Astrocyte (in vitro differentiated cells and primary cell): Measurements from ENCODE around the gene TM2D3. TPM values are rescaled to one million over a fixed set of nuclear protein-coding genes. Genes with fewer than 3 reads are reported as not detected.

Experiments used
- DNase-seq: peaks from one replicate; pipeline ENCODE4 v3.0.0-alpha.2; 2010; ENCODE audit warnings: low read depth
- FAIRE-seq: peaks from 2 replicates; lab custom pipeline; 2011; peaks lifted over from hg19 to GRCh38; lab: Jason Lieb, UNC
- H2AFZ ChIP-seq: 2 replicates; pipeline ENCODE4 v1.6.0; 2012; ENCODE audit warnings: low read depth, low read length, inconsistent platforms
- H3K27ac ChIP-seq: 2 replicates; pipeline ENCODE4 v1.5.1; 2011; ENCODE audit warnings: low read depth, low read length, inconsistent platforms
- H3K27me3 ChIP-seq: 2 replicates; pipeline ENCODE4 v1.6.0; 2011; ENCODE audit warnings: low read length, inconsistent platforms; ENCODE audit not compliant: insufficient read depth
- H3K36me3 ChIP-seq: 2 replicates; pipeline ENCODE4 v1.5.1; 2011; ENCODE audit warnings: low read length, inconsistent platforms; ENCODE audit not compliant: insufficient read depth
- H3K4me1 ChIP-seq: 2 replicates; pipeline ENCODE4 v1.5.1; 2011; ENCODE audit warnings: low read length, inconsistent platforms; ENCODE audit not compliant: insufficient read depth
- H3K4me2 ChIP-seq: 2 replicates; pipeline ENCODE4 v1.6.0; 2012; ENCODE audit warnings: low read length, inconsistent platforms
- H3K4me3 ChIP-seq: 2 replicates; pipeline ENCODE4 v1.5.1; 2011; ENCODE audit warnings: low read depth, mild to moderate bottlenecking, low read length, inconsistent platforms; ENCODE audit not compliant: insufficient read depth
- H3K79me2 ChIP-seq: 2 replicates; pipeline ENCODE4 v1.6.0; 2012; ENCODE audit warnings: mild to moderate bottlenecking, low read length, inconsistent platforms; ENCODE audit not compliant: insufficient read depth
- H3K9ac ChIP-seq: 2 replicates; pipeline ENCODE4 v1.6.0; 2012; ENCODE audit warnings: mild to moderate bottlenecking, low read length, inconsistent platforms
- H3K9me3 ChIP-seq: 2 replicates; pipeline ENCODE4 v1.5.1; 2012; ENCODE audit warnings: low read depth, mild to moderate bottlenecking, low read length, inconsistent platforms; ENCODE audit not compliant: insufficient read depth
- H4K20me1 ChIP-seq: 2 replicates; pipeline ENCODE4 v1.6.0; 2012; ENCODE audit warnings: low read length, inconsistent platforms; ENCODE audit not compliant: insufficient read depth
- H3K27ac Mint-ChIP-seq: one replicate; pipeline ENCODE4 v1.8.0; 2021; ENCODE audit warnings: mild to moderate bottlenecking, mixed read lengths; ENCODE audit not compliant: unreplicated experiment
- H3K27me3 Mint-ChIP-seq: one replicate; pipeline ENCODE4 v1.8.0; 2021; ENCODE audit warnings: low read depth, mixed read lengths; ENCODE audit not compliant: unreplicated experiment
- H3K36me3 Mint-ChIP-seq: one replicate; pipeline ENCODE4 v1.8.0; 2021; ENCODE audit warnings: low read depth, mixed read lengths; ENCODE audit not compliant: unreplicated experiment
- H3K4me1 Mint-ChIP-seq: one replicate; pipeline ENCODE4 v1.8.0; 2021; ENCODE audit warnings: low read depth, mixed read lengths; ENCODE audit not compliant: unreplicated experiment
- H3K4me3 Mint-ChIP-seq: one replicate; pipeline ENCODE4 v1.8.0; 2021; ENCODE audit warnings: mild to moderate bottlenecking, moderate library complexity, mixed read lengths; ENCODE audit not compliant: unreplicated experiment
- H3K9me3 Mint-ChIP-seq: one replicate; pipeline ENCODE4 v1.8.0; 2021; ENCODE audit warnings: mild to moderate bottlenecking, mixed read lengths; ENCODE audit not compliant: unreplicated experiment
- CTCF ChIP-seq: IDR thresholded peaks from 2 replicates; pipeline ENCODE4 v1.5.1; 2011; ENCODE audit warnings: low read depth, mild to moderate bottlenecking, inconsistent platforms, low read length, moderate library complexity; ENCODE audit not compliant: insufficient read depth
- EZH2 ChIP-seq: IDR thresholded peaks from 2 replicates; pipeline ENCODE4 v1.6.1; 2012; ENCODE audit warnings: mild to moderate bottlenecking, low read length, inconsistent platforms; ENCODE audit not compliant: insufficient read depth
- total RNA-seq: library from RNA; stranded (reverse); gene quantifications from 2 replicates; pipeline ENCODE4 v1.2.1, GENCODE V29; 2021

Gene TM2D3
- total RNA-seq, 1 donor from 2014 or later = 28.1 TPM

DNA sequence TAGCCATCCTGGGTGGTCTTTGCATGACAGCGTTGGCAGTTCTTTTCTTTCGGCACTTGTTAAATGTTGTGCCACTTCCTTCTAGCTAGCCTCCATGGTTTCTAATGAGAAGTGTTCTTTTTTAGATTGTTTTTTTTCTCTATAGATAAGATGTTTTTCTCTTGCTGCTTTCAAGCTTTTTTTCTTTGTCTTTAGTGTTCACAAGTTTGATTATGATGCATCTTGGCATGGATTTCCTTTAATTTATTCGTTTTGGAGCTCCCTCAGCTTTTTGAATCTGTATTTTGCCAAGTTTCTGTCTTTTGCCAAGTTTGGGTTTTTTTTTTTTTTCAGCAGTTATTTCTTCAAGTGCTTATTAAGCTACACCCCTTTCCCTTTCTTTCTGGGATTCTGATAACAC is 53.1 kb downstream of the TM2D3 start:
- Mint-ChIP-seq H3K9me3 (peaks cover 8% of the 10 kb centered on the region), H3K4me3 (no peak overlapping the region), H3K27ac (no peak overlapping the region), H3K36me3 (no peaks in the 10 kb centered on the region), H3K27me3 (peaks cover 9% of the 10 kb centered on the region), H3K4me1 (no peaks in the 10 kb centered on the region)
- H3K27ac ChIP-seq = no peak overlapping the region
- H3K79me2 ChIP-seq = no peaks in the 10 kb centered on the region
- H3K9me3 ChIP-seq = no peaks in the 10 kb centered on the region
- H3K4me1 ChIP-seq = no peaks in the 10 kb centered on the region
- TF ChIP-seq CTCF = no peak
- no peak for TF ChIP-seq EZH2
- no peaks in the 10 kb centered on the region for H3K27me3 ChIP-seq
- H3K9ac ChIP-seq = no peak overlapping the region
- H2AFZ ChIP-seq = no peak overlapping the region
- no peak overlapping the region for H3K4me3 ChIP-seq
- H4K20me1 ChIP-seq = no peaks in the 10 kb centered on the region
- DNase-seq (no peak), FAIRE-seq (no peak)
- H3K36me3 ChIP-seq = no peaks in the 10 kb centered on the region
- no peak overlapping the region for H3K4me2 ChIP-seq

DNA sequence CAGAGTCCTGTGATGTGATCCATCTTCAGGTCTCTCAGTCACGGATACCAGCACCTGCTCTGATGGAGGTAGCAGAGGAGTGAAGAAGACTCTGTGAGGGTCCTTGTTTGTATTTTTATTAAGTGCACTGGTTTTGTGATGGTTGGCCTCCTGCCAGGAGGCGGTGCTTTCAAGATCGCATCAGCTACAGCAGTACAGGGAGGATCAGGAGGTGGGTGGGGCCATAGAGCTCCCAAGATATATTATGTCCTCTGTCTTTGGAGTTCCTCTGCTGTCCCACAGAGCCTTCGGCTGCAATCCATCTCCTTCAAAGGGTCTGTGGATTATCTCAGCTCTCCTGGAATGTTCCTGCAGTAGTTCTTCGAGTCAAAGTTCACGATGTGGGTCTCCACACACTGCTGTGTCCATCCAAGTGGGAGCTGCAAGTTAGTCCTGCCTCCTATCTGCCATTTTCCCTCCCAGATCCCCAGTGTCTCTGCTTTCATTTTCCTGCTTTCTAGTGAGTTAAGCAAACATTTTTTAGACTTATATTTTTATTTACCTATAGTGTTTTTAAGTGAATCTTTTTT is 54.7 kb downstream of the TM2D3 start:
- Mint-ChIP-seq H3K27ac (no peak overlapping the region), H3K36me3 (no peaks in the 10 kb centered on the region), H3K27me3 (peaks cover 8% of the 10 kb centered on the region), H3K9me3 (peaks cover 12% of the 10 kb centered on the region), H3K4me1 (no peaks in the 10 kb centered on the region), H3K4me3 (no peak overlapping the region)
- Histone ChIP-seq H3K79me2 (no peaks in the 10 kb centered on the region), H3K4me3 (no peak overlapping the region), H3K27ac (no peak overlapping the region), H3K27me3 (no peaks in the 10 kb centered on the region), H3K36me3 (no peaks in the 10 kb centered on the region), H3K4me2 (no peak overlapping the region), H3K9me3 (no peaks in the 10 kb centered on the region), H4K20me1 (no peaks in the 10 kb centered on the region), H2AFZ (no peak overlapping the region), H3K4me1 (no peaks in the 10 kb centered on the region), H3K9ac (no peak overlapping the region)
- no peak for FAIRE-seq
- TF ChIP-seq EZH2 (no peak), CTCF (no peak)
- no peak for DNase-seq

- Histone ChIP-seq H3K9ac (no peak overlapping the region), H3K36me3 (no peaks in the 10 kb centered on the region), H3K27me3 (no peaks in the 10 kb centered on the region), H3K9me3 (no peaks in the 10 kb centered on the region), H4K20me1 (no peaks in the 10 kb centered on the region), H3K4me3 (no peak overlapping the region), H3K27ac (no peak overlapping the region), H3K4me1 (no peaks in the 10 kb centered on the region), H3K79me2 (no peaks in the 10 kb centered on the region), H2AFZ (no peak overlapping the region), H3K4me2 (no peak overlapping the region)
- Mint-ChIP-seq H3K27me3 (peaks cover 8% of the 10 kb centered on the region), H3K36me3 (no peaks in the 10 kb centered on the region), H3K9me3 (peaks cover 12% of the 10 kb centered on the region), H3K27ac (no peak overlapping the region), H3K4me3 (no peak overlapping the region), H3K4me1 (no peaks in the 10 kb centered on the region)
- no peak for DNase-seq
- TF ChIP-seq EZH2 = no peak
- no peak for TF ChIP-seq CTCF
- FAIRE-seq = no peak
These were observed 55.5 kb downstream of the TM2D3 start for GRCh38 chr15:101596633-101597032.

Other genes starting within 250 kb of the TM2D3 start
- gene PCSK6, start 162.7 kb downstream of the TM2D3 start, total RNA-seq = 0.36 and 1.3 TPM in 2 replicates
- 15.7 and 16.3 TPM in 2 replicates for gene TARS3, start 72.1 kb upstream of the TM2D3 start, total RNA-seq
- gene OR4F6, start 151.1 kb upstream of the TM2D3 start, total RNA-seq = not detected in 2 replicates
- gene OR4F15, start 159.8 kb upstream of the TM2D3 start, total RNA-seq = not detected in 2 replicates